Spleen (tissue), 7 donors: ENCODE results near the gene ZFAND5.

Source experiments
- POLR2A ChIP-seq, 3 donors: fragments of 450-650 bp; IDR thresholded peaks; one replicate each; pipeline ENCODE4 v1.5.1; 2017; ENCODE audit warnings: antibody characterized with exemption in 3 of 3, mild to moderate bottlenecking in 1 of 3
- TF ChIP-seq, protein P1 (sequence below), 11 experiments: fragments of 200-600 bp in 7 of 11; fragments of 450-650 bp in 4 of 11; sonication (generic) in 4 of 11; IDR thresholded peaks in 8 of 11; conservative IDR thresholded peaks in 3 of 11; 1 replicate in 7 of 11; 2 replicates in 4 of 11; pipeline versions ENCODE4 v1.4.0 to v1.8.0; 2016 to 2021; ENCODE audit warnings: antibody characterized with exemption in 11 of 11, inconsistent platforms in 4 of 11, mild to moderate bottlenecking in 1 of 11
- donor health status: DM: no; HTN: no; CAD: no; lungs with moderate emphysema.
- donor health status: DM: no; HTN: no; CAD: no.
- donor health status: DM: no; HTN: no; CAD: no.

GRCh38 chr9:72365525-72366256, 683 bp upstream of the ZFAND5 start:
- TF ChIP-seq, protein P1, sequence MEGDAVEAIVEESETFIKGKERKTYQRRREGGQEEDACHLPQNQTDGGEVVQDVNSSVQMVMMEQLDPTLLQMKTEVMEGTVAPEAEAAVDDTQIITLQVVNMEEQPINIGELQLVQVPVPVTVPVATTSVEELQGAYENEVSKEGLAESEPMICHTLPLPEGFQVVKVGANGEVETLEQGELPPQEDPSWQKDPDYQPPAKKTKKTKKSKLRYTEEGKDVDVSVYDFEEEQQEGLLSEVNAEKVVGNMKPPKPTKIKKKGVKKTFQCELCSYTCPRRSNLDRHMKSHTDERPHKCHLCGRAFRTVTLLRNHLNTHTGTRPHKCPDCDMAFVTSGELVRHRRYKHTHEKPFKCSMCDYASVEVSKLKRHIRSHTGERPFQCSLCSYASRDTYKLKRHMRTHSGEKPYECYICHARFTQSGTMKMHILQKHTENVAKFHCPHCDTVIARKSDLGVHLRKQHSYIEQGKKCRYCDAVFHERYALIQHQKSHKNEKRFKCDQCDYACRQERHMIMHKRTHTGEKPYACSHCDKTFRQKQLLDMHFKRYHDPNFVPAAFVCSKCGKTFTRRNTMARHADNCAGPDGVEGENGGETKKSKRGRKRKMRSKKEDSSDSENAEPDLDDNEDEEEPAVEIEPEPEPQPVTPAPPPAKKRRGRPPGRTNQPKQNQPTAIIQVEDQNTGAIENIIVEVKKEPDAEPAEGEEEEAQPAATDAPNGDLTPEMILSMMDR (IDR thresholded peaks at IDR 0.05 in 8 of 11, conservative IDR thresholded peaks at IDR 0.05 in 3 of 11): peak in 2 of 11 experiments; percentile 20 to 27
- no peak for TF ChIP-seq POLR2A (IDR thresholded peaks at IDR 0.05)
